GM18508 (cell line): ENCODE data around the gene CCL5.

Experiments
- ATAC-seq: cut with Tn5 transposase; IDR thresholded peaks from one replicate; pipeline ENCODE4 v1.9.1; 2021; ENCODE audit warnings: moderate number of reproducible peaks; ENCODE audit not compliant: insufficient read depth, unreplicated experiment

Gene CCL5

GRCh38 chr17:35870906-35871819 is 9.0 kb downstream of the CCL5 start:
- ATAC-seq = no peak

- ATAC-seq = no peak
Measured at GRCh38 chr17:35868737-35869136, 11.4 kb downstream of the CCL5 start, which contains the start of gene HEATR9. HEATR9 (minus strand) TSS chr17:35868891; CDS start chr17:35868742, 149 bp downstream.

- ATAC-seq = no peak
Measured at GRCh38 chr17:35867574-35867973, 12.6 kb downstream of the CCL5 start.

GRCh38 chr17:35866341-35866950 is 13.7 kb downstream of the CCL5 start:
- no peak for ATAC-seq

GRCh38 chr17:35865412-35866340 is 14.5 kb downstream of the CCL5 start:
- no peak for ATAC-seq

GRCh38 chr17:35864853-35865252 is 15.3 kb downstream of the CCL5 start:
- ATAC-seq = no peak

- no peak for ATAC-seq
Measured at GRCh38 chr17:35856603-35857002, 23.6 kb downstream of the CCL5 start.

- no peak for ATAC-seq
Measured at GRCh38 chr17:35855965-35856364, 24.2 kb downstream of the CCL5 start.

GRCh38 chr17:35849469-35850348 is 30.5 kb downstream of the CCL5 start:
- ATAC-seq = no peak

- ATAC-seq = no peak
Measured at GRCh38 chr17:35847633-35848373, 32.4 kb downstream of the CCL5 start.

- ATAC-seq = no peak
Measured at GRCh38 chr17:35847006-35847405, 33.2 kb downstream of the CCL5 start.

GRCh38 chr17:35846055-35846809 is 33.9 kb downstream of the CCL5 start:
- ATAC-seq = no peak

GRCh38 chr17:35844547-35844946 is 35.6 kb downstream of the CCL5 start:
- ATAC-seq = no peak

GRCh38 chr17:35843698-35844097 is 36.5 kb downstream of the CCL5 start:
- no peak for ATAC-seq

- ATAC-seq = no peak
Measured at GRCh38 chr17:35842239-35842638, 37.9 kb downstream of the CCL5 start.

- ATAC-seq = no peak
Measured at GRCh38 chr17:35841505-35841904, 38.7 kb downstream of the CCL5 start.

- ATAC-seq = no peak
Measured at GRCh38 chr17:35841101-35841500, 39.1 kb downstream of the CCL5 start.

GRCh38 chr17:35825206-35825605 is 55.0 kb downstream of the CCL5 start:
- no peak for ATAC-seq
